ENCODE data around the gene CHRNA10. TPM values are rescaled to one million over a fixed set of nuclear protein-coding genes. Genes with fewer than 3 reads are reported as not detected.
"Not testable (repeated sequence)": the region's sequence is repeated elsewhere in the genome, so short reads cannot be mapped to it uniquely, and the experiment has no call there.

CHRNA10 gene
- polyA plus RNA-seq, 1 donor from 2014 or later = 0.21 TPM

- not testable (repeated sequence) for H3K27ac Mint-ChIP-seq, H3K4me3 Mint-ChIP-seq, H3K9me3 Mint-ChIP-seq, H3K36me3 Mint-ChIP-seq, H3K4me1 Mint-ChIP-seq
- H3K27me3 Mint-ChIP-seq = peaks cover 29% of the 10 kb centered on the region
Observed at GRCh38 chr11:3649374-3649773, 21.8 kb downstream of the CHRNA10 start.

- H3K27ac Mint-ChIP-seq, H3K4me1 Mint-ChIP-seq, H3K36me3 Mint-ChIP-seq, H3K9me3 Mint-ChIP-seq, H3K4me3 Mint-ChIP-seq: not testable (repeated sequence)
- peaks cover 31% of the 10 kb centered on the region for H3K27me3 Mint-ChIP-seq
Observed at GRCh38 chr11:3648843-3649242, 22.3 kb downstream of the CHRNA10 start.

GRCh38 chr11:3645552-3645951 lies 25.6 kb downstream of the CHRNA10 start:
- no peak overlapping the region for H3K4me3 Mint-ChIP-seq
- H3K4me1 Mint-ChIP-seq = peaks cover 0 to 3% (median 3%) of the 10 kb centered on the region in 3 donors
- H3K27me3 Mint-ChIP-seq = peaks cover 43% of the 10 kb centered on the region
- peaks cover 0 to 7% (median 2%) of the 10 kb centered on the region in 3 donors for H3K9me3 Mint-ChIP-seq
- peaks cover 2% of the 10 kb centered on the region for H3K36me3 Mint-ChIP-seq
- H3K27ac Mint-ChIP-seq = no peak overlapping the region

GRCh38 chr11:3644817-3645235 lies 26.4 kb downstream of the CHRNA10 start, which contains the start of gene ART1:
ART1 (plus strand) TSS chr11:3645128; CDS start chr11:3659214, 14,086 bp downstream.
- Mint-ChIP-seq H3K27ac (no peak within 1 kb of the TSS), H3K27me3 (peaks cover 40% of the 10 kb centered on the region), H3K4me1 (peaks cover 0 to 3% (median 3%) of the 10 kb centered on the region in 3 donors), H3K9me3 (peaks cover 0 to 7% (median 2%) of the 10 kb centered on the region in 3 donors), H3K4me3 (no peak within 1 kb of the TSS), H3K36me3 (peaks cover 2% of the 10 kb centered on the region)

- H3K4me1 Mint-ChIP-seq, H3K27ac Mint-ChIP-seq, H3K4me3 Mint-ChIP-seq, H3K9me3 Mint-ChIP-seq, H3K36me3 Mint-ChIP-seq: not testable (repeated sequence)
- peaks cover 32% of the 10 kb centered on the region for H3K27me3 Mint-ChIP-seq
Observed at GRCh38 chr11:3643102-3643546, 28.1 kb downstream of the CHRNA10 start.

GRCh38 chr11:3642071-3642951 lies 28.9 kb downstream of the CHRNA10 start:
- Mint-ChIP-seq H3K27ac (no peak overlapping the region), H3K36me3 (peaks cover 2% of the 10 kb centered on the region), H3K9me3 (peaks cover 0 to 7% (median 2%) of the 10 kb centered on the region in 3 donors), H3K4me3 (peak overlapping the region in 3 of 4 donors; percentile 65 to 77 (median 75)), H3K4me1 (peaks cover 0 to 3% (median 3%) of the 10 kb centered on the region in 3 donors), H3K27me3 (peaks cover 32% of the 10 kb centered on the region)

- no peak within 1 kb of the TSS for H3K27ac Mint-ChIP-seq
- peaks cover 0 to 3% (median 3%) of the 10 kb centered on the region in 3 donors for H3K4me1 Mint-ChIP-seq
- peaks cover 0 to 7% (median 2%) of the 10 kb centered on the region in 3 donors for H3K9me3 Mint-ChIP-seq
- peaks cover 33% of the 10 kb centered on the region for H3K27me3 Mint-ChIP-seq
- H3K4me3 Mint-ChIP-seq = peak within 1 kb of the TSS in 3 of 4 donors; percentile 65 to 82 (median 77)
- H3K36me3 Mint-ChIP-seq = peaks cover 2% of the 10 kb centered on the region
Observed at GRCh38 chr11:3641701-3642070, 29.5 kb downstream of the CHRNA10 start, which contains the start of gene ART5. ART5 (minus strand) TSS chr11:3641992; CDS start chr11:3641862, 130 bp downstream.

- peaks cover 0 to 3% (median 2%) of the 10 kb centered on the region in 3 donors for H3K4me1 Mint-ChIP-seq
- no peaks in the 10 kb centered on the region for H3K36me3 Mint-ChIP-seq
- H3K27me3 Mint-ChIP-seq = peaks cover 32% of the 10 kb centered on the region
- H3K4me3 Mint-ChIP-seq = peak overlapping the region in 3 of 4 donors; percentile 38 to 82 (median 77)
- no peak overlapping the region for H3K27ac Mint-ChIP-seq
- H3K9me3 Mint-ChIP-seq = peaks cover 0 to 7% (median 2%) of the 10 kb centered on the region in 3 donors
Observed at GRCh38 chr11:3641191-3641590, 30.0 kb downstream of the CHRNA10 start.

- Mint-ChIP-seq H3K27me3 (peaks cover 25% of the 10 kb centered on the region), H3K9me3 (peaks cover 2 to 7% (median 2%) of the 10 kb centered on the region in 3 donors), H3K27ac (no peak overlapping the region), H3K4me1 (peaks cover 0 to 3% (median 2%) of the 10 kb centered on the region in 3 donors), H3K36me3 (no peaks in the 10 kb centered on the region), H3K4me3 (peak overlapping the region in 2 of 4 donors; percentile 22 to 25)
Observed at GRCh38 chr11:3639841-3640240, 31.3 kb downstream of the CHRNA10 start.

GRCh38 chr11:3638513-3638912 lies 32.7 kb downstream of the CHRNA10 start:
- Mint-ChIP-seq H3K9me3 (peaks cover 0 to 4% (median 0%) of the 10 kb centered on the region in 3 donors), H3K27me3 (peaks cover 16% of the 10 kb centered on the region), H3K36me3 (no peaks in the 10 kb centered on the region), H3K4me1 (peaks cover 0 to 3% (median 2%) of the 10 kb centered on the region in 3 donors), H3K27ac (no peak overlapping the region), H3K4me3 (no peak overlapping the region)

- H3K27me3 Mint-ChIP-seq = peaks cover 8% of the 10 kb centered on the region
- H3K36me3 Mint-ChIP-seq = peaks cover 2% of the 10 kb centered on the region
- no peak overlapping the region for H3K4me3 Mint-ChIP-seq
- no peak overlapping the region for H3K27ac Mint-ChIP-seq
- peaks cover 0 to 2% (median 0%) of the 10 kb centered on the region in 3 donors for H3K4me1 Mint-ChIP-seq
- peaks cover 0 to 4% (median 0%) of the 10 kb centered on the region in 3 donors for H3K9me3 Mint-ChIP-seq
Observed at GRCh38 chr11:3637201-3637600, 34.0 kb downstream of the CHRNA10 start.

GRCh38 chr11:3635641-3636375 lies 35.4 kb downstream of the CHRNA10 start:
- H3K4me1 Mint-ChIP-seq = peaks cover 0 to 2% (median 0%) of the 10 kb centered on the region in 3 donors
- no peak overlapping the region for H3K4me3 Mint-ChIP-seq
- peaks cover 3% of the 10 kb centered on the region for H3K27me3 Mint-ChIP-seq
- no peak overlapping the region for H3K27ac Mint-ChIP-seq
- H3K9me3 Mint-ChIP-seq = peaks cover 0 to 4% (median 0%) of the 10 kb centered on the region in 3 donors
- peaks cover 2% of the 10 kb centered on the region for H3K36me3 Mint-ChIP-seq

GRCh38 chr11:3632070-3632660 lies 39.0 kb downstream of the CHRNA10 start:
- no peak overlapping the region for H3K27ac Mint-ChIP-seq
- H3K9me3 Mint-ChIP-seq = peaks cover 0 to 6% (median 0%) of the 10 kb centered on the region in 3 donors
- peaks cover 0 to 2% (median 0%) of the 10 kb centered on the region in 3 donors for H3K4me1 Mint-ChIP-seq
- peaks cover 5% of the 10 kb centered on the region for H3K27me3 Mint-ChIP-seq
- H3K36me3 Mint-ChIP-seq = peaks cover 2% of the 10 kb centered on the region
- no peak overlapping the region for H3K4me3 Mint-ChIP-seq

GRCh38 chr11:3631331-3631730 lies 39.9 kb downstream of the CHRNA10 start:
- peaks cover 0 to 6% (median 0%) of the 10 kb centered on the region in 3 donors for H3K9me3 Mint-ChIP-seq
- peaks cover 3% of the 10 kb centered on the region for H3K27me3 Mint-ChIP-seq

More at GRCh38 chr11:3631331-3631730, 39.9 kb downstream of the CHRNA10 start:
- H3K4me1 Mint-ChIP-seq = peaks cover 0 to 3% (median 2%) of the 10 kb centered on the region in 3 donors
- no peak overlapping the region for H3K27ac Mint-ChIP-seq
- H3K4me3 Mint-ChIP-seq = no peak overlapping the region
- H3K36me3 Mint-ChIP-seq = peaks cover 2% of the 10 kb centered on the region
